ENCODE data around the gene SPINK14.

The SPINK14 gene

DNA sequence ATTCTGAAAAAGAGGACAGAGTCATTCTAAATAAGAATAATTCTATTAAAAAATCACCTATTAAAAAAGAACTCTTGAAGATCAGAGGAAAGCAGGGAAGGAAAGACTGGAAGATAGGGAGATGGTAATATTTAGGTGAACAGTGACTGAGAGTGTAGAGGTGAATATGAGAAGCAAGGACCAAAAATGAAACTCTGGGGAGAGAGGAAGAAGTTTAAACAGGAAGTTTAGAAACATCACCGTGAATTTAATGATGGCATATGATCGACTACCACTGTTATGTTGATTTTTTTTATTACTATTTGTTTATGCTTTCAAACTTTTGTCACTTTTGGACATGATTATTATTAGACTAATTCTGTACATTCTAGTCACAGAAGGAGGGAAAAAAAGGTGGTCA lies 32.8 kb downstream of the SPINK14 start:
- no peak for DNase-seq (ENCODE audit: low spot score)

DNA sequence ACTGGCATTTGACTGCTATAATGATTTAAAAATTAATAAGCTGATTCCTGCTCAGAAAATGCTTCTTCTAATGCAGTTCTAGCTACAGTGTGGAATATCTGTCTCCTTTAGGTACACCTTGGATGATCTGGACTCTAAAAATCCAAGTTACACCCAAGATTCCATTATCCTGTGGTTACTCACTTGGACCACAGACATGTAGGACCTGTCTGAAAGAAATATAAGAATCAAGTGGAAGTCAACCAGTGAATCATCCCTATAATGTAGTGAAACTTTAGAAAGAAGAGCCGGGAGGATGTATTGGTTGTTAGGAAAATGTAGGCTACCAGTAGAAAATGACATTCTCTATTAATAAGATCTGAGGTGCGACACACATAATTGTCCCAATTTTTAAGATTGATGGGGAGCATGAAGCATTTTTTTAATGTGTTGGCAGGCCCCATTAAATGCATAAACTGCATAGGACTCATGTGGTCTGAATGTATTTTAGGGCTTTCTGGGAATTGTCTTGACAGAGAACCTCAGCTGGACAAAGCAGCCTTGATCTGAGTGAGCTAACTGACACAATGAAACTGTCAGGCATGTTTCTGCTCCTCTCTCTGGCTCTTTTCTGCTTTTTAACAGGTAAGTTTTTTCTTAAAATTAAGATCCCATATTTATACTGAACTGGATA lies 34.3 kb downstream of the SPINK14 start, which contains the start of gene SPINK6:
Gene SPINK6, plus strand, starts transcription at position 512 of the 673 bp plus-strand sequence. Its CDS starts 55 bp downstream, at position 567.
- DNase-seq (ENCODE audit: low spot score): no peak

DNA sequence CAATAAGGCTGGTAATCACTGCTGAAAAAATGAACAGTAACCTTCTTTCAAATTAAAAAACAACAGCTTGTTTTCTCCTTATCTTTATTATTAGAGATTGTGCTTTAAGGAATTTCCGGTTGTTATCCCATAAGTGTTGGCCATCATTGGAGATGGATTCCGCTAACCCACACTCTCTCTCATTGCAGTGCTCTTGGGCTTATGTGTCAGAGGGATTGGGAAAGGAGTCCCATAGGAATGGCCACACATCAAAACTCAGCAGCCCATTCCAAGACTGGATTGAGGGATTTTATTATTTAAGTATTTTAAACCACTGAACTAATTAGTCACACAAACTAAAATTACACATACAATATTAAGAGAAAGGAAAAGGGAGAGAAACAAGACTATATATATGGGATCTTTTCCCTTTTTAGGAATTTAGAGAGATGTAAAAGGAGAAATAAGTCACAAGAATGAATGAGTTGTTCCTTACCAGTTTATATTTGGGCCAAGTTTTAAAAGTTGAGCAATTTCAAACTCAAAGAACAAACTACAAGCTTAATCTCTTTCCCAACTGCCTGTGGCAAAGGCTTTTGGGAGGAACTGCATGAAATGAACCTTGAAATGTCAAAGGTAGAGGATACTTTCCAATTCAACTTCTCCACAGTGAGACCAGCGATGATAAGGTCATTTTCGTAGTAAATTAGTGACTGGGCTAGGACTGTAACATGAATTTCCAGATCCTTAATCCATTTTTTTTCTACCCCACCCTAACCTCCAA lies 36.9 kb downstream of the SPINK14 start:
- DNase-seq (ENCODE audit: low spot score): no peak

DNA sequence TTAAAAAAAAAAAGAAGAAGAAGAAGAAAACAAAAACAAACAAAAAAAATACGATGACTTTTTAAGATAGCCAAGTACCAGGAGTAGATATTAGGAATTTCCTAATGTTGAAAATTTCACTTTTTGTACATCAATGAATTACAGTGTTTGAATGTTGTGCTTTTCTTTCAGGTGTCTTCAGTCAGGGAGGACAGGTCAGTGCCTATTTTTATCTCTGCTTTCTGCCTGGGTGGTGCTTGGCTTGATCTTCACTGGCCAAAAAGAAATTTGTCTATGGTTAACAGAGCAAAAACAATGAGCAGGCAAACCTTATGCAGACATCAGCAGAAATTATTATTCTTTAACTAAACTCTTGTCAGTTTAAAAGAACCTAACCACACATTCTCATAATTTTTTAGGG lies 37.5 kb downstream of the SPINK14 start:
- no peak for DNase-seq (ENCODE audit: low spot score)

DNA sequence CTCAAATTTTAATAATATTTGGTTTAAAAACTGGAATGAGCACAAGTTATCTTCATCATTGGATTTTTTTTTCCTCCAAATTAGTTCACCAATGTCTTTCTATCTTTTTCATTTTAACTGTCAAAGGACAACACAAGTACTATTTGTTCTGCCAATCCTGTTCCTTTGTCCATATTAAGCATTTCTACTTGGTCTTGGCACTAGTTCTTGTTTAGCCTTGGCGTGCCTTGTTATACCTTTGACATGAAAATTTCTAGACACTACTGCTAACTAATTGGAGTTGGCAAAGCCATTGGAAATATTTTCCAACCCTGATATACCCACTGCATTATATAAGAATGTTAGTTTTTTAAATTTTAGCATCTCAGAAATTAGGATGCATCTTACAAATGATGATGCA lies 38.3 kb downstream of the SPINK14 start:
- DNase-seq (ENCODE audit: low spot score): no peak

DNA sequence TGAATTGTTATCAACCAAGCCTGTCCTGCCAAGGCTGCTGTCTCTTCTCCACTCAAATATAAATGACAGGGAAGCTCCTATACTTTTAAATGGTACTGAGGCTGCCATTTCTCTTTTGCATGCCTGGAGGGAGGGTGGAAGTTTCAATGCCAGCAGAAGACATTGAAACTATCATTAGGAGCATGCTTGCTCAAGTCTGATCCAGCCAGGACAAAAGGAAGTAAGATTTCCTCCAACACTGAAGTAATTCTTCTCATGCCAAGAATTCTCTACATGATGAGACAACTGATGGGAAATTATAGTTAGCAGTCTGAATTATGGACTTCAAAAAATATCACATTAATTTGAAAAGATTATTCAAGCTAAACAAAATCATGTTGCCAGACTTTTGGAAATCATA lies 39.9 kb downstream of the SPINK14 start:
- DNase-seq (ENCODE audit: low spot score): no peak

DNA sequence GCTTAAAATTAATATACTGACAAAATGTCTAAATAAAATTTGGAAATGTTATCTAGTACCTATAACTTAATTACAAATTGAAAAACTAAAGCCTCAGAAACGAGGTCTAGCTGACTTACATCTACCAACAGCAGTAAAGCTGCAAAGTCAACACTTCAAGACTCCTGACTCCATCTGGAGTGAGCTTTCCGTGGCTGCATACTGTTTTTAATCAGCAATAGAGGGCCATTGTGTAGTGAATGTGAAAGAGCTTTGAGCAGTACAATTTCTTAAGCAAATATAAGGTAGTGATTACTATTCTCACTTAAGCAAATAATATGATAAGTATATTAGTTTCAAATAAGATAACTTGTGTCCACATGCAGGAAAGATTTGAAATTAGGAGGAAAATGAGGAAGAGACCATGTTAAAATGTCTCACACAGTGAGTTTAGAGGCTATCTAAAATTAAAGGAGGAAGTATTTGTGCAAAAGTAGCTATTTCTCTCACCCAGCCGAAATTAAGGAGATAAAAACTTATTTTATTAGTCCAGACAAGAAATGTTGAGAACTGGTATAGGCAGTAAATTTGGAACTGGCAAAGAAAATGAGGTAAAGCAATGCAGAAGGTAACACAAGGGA lies 40.9 kb downstream of the SPINK14 start:
- no peak for DNase-seq (ENCODE audit: low spot score)

DNA sequence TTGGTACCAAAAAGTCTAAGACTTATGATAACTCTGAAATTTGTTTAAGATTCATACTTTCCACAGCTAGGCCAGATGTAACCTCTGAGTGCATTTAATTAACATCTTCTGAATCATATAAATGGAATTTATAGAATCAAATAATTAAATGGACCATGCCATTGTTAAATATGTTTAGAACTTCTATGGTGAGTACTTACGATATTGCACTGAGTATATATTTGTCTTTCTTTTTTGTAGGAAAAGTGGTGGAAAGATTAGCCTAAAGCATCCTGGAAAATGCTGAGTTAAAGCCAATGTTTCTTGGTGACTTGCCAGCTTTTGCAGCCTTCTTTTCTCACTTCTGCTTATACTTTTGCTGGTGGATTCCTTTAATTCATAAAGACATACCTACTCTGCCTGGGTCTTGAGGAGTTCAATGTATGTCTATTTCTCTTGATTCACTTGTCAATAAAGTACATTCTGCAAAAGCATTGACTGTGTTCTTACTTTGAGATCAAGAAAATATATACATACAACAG lies 46.4 kb downstream of the SPINK14 start:
- DNase-seq (ENCODE audit: low spot score): no peak

DNA sequence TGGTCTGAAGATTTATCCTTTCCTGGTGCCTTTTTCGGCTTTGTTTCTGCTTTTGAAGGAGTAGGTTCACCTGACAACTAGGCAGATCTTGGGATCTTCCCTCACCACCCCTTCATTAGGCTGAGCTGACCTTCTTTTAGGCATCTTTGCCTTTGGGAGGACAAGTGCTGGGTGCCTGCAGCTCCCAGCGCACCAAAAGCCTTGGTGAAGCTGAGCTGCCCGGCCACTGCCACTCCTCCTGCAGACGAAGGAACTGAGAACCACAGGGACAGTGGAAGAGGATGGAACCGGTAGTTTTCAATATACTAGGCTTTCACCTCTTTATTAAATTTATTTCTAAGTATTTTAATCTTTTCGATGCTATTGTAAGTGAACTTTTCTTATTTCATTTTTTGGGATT lies 53.2 kb downstream of the SPINK14 start:
- DNase-seq (ENCODE audit: low spot score): no peak

DNA sequence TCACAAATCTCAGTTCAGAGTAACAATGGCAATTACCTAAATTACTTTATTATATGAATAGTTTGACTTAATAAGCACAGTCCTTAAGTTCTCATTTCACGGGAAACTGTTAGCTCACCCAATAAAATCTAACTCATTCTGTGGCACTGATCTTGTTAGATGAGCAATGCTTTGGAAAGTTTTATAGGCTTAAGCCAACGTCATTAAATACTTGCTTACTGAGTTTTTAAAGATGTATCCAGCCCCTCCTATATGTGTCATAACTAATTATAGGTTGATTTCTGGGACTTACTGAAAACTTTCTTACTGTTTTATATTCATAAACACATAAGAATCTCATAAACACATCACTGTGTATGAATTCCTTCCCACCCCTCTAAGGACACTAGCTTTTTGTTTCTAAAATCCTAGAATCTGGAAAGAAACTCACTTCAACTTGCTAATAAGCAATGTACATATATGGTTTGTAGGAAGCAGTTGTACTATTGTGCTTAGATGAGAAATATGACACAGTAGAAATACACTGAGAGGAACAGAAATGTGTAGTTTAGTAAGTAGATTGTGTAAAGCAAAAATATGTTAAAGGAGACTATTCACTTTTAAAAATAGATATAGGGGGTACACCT lies 55.9 kb downstream of the SPINK14 start:
- no peak for DNase-seq (ENCODE audit: low spot score)

All from AG08395 (cell line).